HG03045 (cell line): ENCODE data around the gene SETD1B.
"Not testable (repeated sequence)": the region's sequence is repeated elsewhere in the genome, so short reads cannot be mapped to it uniquely, and the experiment has no call there.

ENCODE experiments used
- ATAC-seq: cut with Tn5 transposase; IDR thresholded peaks from one replicate; pipeline ENCODE4 v1.9.1; 2021; ENCODE audit warnings: mild to moderate bottlenecking, moderate library complexity; ENCODE audit not compliant: unreplicated experiment

SETD1B gene

DNA sequence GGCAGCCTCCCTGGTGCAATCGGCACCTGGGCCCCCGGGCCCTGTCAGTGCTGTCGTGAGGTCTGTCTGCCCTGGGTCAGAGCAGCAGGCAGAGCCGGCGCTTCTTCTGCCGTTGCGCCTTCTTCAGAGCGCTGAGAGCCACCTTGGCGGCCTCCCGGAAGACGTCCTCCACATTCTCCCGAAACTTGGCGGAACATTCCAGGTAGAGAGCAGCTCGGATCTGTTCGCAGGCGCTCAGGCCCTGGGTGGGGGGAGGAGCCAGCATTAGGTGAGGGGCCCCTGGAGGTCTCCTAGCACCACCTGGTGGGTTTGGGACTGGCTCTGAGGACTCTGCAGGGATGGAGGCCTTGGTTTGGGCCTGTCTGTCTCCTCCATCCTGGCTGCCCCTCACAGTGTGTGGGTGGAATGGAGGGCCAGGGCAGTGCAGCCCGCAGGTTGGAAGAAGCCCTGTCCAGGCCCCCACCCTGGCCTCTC lies 24.4 kb upstream of the SETD1B start:
- ATAC-seq = no peak

DNA sequence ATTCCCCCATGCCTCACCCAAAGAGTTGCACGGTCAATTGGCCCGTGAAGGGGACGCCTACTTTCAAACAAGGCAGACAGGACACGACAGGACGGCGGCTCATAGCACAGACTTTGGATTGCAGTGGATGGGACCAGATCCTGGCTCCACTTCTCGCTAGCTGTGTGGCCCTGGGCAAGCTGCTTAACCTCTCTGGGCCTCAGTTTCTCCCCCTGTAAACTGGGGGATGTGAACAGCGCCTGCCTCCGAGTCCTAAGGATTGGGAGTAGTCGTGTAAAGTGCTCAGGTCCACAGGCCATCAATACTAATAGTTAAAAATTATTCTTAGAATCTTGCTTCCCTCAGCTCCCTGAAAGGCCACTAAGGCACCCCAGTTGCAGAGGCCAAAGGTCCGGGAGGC lies 23.4 kb upstream of the SETD1B start:
- no peak for ATAC-seq

DNA sequence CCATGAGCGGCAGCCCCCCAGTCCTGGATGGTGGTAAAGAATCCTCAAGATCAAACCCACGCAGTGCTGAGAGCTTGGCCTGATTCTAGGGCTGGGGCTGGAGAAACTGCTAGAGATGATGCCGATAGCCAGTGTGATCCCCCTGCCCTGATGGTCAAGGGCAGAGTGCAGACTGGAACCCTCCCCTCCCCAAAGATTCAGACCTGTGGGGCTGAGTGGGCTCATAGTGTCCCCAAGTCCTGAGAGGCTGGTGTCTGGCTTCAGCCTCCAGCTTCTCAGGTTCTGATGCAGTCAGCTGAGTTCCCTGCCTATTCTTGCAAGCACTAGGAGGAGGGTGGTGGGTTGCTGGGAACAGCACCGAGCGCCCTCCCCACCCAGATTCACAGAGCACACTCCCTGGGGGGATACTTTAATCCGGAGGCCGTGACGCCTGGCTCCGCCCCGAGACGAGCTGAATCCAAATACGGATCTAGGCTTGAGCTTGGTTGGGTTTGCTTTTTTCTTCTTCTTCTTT lies 22.3 kb upstream of the SETD1B start:
- no peak for ATAC-seq

DNA sequence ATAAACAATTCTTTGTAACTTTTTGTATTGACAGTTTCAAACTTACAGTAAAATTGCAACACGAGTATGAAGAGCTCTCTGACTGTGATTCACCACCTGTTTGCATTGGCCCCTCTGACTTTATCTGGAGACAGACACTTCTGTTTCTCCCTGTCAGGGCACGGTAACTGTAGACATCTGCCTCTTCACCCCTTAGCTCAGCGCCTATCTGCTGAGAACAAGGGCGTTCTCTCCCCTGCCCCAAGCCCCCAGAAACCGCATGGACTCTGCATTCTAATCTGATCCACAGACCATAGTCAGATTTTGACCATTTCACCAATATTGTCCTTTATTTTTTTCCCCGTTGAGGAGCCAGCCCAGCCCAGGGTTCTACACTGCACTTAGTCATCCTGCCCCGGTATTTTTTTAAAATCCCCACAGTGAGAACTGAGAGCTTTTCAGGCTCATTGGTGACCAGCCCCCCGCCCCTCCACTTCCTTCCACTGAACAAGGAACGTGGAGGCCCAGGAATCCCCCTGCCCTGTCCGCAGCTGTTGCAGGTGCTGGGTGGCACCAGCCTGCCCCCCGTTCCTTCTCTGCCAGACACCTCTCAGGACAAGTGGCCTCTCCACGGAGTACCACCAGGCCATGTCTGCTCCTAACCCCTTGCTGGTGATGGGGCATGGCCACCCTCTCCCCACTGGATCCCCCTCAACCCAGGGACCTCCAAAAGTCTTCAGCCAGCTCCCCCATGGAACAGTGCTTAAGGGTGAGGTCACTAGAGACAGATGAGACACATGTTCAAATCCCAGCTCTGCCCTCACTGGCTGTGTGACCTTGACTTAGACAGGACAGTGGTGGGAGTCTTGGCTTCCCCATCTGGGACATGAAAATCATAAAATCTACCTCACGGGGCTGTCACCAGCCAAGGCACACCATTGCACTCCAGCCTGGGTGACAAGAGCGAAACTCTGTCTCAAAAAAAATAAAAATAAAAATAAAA lies 21.5 kb upstream of the SETD1B start:
- peak; percentile 56 for ATAC-seq

DNA sequence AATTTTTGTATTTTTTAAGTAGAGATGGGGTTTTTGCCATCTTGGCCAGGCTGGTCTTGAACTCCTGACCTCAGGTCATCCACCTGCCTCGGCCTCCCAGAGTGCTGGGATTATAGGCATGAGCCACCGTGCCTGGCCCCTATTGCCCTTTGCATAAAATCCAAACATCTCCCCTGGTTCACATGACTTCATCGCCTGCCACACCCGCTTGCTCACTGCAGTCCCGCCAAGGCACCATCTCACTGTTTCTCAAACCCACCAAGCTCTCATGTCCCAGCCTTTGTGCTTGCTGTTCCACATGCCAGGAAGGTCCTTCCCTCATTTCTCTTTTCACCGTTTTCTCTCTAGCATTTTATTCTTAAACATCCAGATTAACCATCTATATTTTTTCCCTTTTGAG lies 20.0 kb upstream of the SETD1B start:
- ATAC-seq = no peak

- no peak for ATAC-seq
These were observed 19.3 kb upstream of the SETD1B start for GRCh38 chr12:121784460-121784859.

- no peak for ATAC-seq
These were observed 17.4 kb upstream of the SETD1B start for GRCh38 chr12:121786440-121786825.

DNA sequence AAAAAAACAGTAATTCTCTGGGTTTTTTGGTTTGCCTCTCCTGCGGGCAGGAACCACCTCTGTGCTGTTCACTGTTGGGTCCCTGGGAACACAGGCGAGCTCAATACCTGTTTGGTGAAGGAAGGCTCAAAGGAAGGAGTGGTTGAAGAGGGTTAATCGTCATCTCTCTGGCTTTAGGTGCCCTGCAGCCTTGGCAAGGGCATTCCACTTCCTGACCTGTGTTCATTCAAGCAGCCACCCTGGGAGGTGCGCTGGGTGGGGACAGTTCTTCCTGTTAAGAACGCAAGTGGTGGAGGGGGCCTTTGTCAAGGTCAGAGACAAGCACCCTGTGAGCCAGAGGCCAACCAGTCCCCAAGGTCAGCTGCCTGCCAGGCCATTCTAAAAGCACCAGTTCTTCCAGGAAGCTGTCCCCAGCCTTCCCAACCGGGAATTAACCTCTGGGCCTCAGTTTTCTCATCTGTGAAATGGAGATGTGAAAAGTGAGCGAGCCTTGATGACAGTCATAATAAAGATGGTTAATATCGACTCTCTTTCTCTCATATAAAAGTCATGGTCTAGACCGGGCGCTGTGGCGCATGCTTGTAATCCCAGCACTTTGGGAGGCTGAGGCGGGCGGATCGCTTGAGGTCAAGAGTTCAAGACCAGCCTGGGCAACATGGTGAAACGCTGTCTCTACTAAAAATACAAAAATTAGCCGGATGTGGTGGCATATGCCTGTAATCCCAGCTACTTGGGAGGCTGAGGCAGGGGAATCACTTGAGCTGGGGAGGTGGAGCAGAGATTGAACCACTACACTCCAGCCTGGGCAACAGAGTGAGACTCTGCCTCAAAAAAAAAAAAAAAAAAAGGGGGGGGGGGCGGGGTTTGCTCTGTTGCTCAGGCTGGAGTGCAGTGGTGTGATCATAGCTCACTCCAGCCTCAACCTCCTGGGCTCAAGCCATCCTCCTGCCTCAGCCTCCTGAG lies 16.5 kb upstream of the SETD1B start:
- ATAC-seq = no peak

DNA sequence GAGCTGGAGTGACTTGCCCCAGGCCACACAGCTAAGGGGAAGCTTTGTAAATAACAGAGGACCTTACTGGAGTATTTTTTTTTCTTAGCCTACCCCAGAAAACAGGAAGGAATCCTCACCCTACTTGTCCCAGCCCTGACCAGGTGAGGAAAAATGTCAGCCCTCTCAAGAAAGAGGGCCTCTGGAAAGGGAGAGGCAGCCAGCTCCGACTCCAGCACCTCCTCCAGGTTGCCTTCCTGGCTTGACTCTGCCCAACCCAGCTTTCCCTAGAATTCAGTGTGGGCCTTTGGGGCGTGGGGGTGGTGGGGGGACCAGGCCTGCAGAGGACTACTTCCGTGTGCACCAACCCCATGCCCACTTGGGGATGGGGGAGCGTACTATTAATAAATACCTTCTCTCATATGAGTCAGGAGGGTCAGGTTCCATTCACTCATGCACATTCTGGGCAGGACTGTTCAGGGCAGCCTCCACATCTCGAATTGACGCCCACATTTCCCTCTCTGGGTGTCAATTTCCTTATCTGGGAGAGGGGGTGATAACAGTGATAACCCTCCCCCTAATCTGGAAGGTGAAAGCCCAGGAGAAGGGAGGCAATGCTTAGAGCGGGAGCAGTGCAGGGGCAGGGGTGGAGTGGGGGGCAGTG lies 15.5 kb upstream of the SETD1B start:
- no peak for ATAC-seq

DNA sequence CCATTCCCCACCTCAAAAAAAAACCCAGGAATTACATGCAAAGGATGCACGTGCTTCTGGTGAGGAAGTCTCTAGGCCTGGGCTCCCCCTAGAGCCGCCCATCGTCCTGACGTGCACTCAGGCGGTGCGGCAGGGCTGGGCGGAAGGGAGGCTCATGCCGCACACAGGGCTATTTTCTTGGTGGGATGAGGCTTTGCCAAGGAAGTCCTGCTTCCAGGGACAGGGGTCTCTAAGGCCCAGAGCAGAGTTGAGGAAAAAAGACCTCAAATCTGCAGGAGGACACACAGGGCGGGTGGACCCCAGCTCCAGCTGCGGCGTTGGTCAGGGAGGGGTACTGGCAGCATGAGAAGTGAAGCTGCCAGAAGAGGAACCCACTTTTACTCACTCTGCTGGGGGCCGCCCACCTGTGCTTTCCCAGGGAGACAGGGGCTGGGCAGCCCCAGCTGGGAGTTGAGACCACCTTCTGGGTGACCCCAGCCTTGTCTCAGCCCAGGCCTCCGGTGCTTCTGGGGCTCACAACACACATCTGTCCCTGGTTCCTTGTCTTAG lies 14.5 kb upstream of the SETD1B start:
- no peak for ATAC-seq

- ATAC-seq = peak; percentile 20
These were observed 13.7 kb upstream of the SETD1B start for GRCh38 chr12:121789800-121790728.

DNA sequence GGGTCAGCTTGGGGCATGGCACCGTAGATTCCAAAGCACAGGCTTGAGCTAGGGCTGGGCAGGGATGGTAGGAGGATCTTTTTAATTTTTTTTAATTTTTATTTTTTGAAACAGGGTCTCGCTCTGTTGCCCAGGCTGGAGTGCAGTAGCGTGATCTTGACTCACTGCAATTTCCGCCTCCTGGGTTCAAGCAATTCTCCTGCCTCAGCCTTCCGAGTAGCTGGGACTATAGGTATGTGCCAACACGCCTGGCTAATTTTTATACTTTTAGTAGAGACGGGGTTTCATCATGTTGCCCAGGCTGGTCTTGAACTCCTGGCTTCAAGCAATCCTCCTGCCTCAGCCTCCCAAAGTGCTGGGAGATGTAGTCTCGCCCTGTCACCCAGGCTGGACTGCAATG lies 13.0 kb upstream of the SETD1B start:
- ATAC-seq = not testable (repeated sequence)

DNA sequence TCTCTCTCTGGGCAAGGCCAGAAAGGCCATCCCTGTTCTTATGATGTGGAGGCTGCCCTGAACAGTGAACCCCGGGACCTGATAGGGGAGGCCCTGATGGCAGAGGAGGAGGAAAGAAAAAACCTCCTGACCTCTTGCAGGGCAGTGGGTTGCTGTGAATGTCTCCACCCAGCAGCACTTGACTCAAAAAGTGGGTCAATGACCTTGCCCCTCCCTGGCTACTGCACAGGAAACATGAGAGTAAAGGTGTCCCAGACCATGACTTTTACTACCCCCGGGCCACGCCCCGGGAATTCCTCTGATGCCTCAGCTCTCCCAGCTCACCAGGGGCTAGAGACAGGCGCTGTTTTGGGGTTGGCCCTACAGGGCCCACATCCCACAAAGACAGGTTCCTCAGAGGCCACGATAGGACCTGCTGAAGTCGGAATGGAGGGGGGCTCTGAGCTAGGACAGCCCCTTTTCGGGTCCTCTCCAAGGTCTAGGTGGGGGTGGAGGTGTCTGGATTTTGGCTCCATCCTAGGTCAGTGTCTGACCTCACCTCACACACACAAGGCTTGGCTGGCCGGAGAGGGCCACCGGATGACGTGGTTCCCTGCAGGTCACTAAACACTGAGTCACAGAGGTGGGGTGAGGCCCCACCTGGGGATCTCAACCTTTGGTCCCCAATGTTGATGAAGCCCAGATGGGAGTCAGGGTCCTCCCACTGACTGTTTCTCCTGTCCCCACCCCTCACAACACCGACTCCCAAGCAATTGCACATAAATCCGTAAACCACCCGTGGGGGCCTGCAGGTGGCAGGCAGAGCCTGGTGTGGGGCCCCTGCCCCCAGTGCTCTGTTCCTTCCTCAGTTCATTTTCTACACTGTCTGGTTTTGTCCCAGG lies 11.9 kb upstream of the SETD1B start:
- no peak for ATAC-seq

DNA sequence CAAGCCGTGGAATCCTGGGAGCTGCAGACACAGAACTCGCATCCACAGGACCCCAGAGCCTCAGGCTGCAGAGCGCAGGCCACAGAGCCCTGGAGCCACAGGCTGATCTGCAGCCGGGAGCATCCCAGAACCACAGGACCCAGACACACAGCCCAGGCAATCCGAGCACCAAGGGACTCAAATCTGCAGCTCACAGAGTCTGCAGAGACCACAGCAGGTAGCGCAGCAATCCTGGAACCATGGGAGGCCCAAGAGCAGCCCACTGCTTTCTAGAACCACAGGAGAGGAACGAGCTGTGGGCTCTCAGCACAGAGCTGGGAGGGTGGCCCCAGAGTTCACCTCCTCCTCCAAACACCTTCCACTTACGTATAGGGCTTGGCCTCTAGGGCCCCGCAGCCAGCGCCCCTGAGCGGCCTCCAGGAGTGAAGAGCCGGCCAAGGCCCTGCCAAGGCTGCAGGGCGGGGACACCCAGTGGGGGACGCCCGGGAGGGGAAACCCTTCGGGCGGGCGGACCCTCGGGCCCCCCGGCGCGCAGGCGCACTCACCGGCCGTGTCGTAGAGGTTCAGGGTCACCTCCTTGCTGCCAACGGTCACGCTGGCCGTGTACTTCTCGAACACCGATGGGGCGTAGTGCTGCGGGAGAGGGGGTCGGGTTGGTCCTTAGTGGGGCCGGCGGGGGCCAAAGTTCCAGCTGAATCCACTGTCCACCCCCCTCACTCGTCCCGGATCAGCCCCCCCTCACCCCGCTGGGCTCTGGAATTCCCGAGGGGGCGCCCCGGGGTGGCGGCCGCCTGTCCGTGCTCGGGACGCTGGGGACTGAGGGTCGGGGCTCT lies 11.0 kb upstream of the SETD1B start:
- no peak for ATAC-seq

DNA sequence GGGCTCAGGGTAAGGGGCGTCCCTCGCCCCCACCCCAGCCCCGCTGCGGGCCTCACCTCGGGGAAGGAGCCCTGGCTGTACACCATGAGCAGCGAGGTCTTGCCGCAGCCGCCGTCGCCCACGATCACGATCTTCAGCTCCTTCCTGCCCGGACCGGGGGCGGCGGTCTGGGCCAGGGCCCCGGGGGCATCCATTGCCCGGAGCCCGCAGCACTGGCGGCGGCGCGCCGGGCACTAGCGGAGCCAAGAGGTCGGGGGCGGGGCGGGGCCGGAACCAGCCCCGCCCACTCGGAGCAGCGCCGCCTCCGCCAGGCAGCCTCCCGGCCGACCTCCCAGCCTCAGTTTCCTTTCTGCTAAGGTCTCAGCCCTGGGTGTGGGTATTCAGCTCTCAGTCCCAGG lies 10.4 kb upstream of the SETD1B start, which contains the start of gene RHOF:
Gene RHOF, minus strand, starts transcription at position 249 of the 398 bp plus-strand sequence. Its CDS starts 55 bp downstream, at position 194.
- peak; percentile 26 for ATAC-seq

- peak; percentile 49 for ATAC-seq
These were observed 9.8 kb upstream of the SETD1B start for GRCh38 chr12:121793838-121794533.
